Breast epithelium (tissue), 3 donors: ENCODE data around the gene QSER1.

Experiments used
- CTCF ChIP-seq, 3 donors: fragments of 450-650 bp; IDR thresholded peaks; one replicate each; pipeline ENCODE4 v1.5.1; 2016 to 2017; ENCODE audit warnings: antibody characterized with exemption in 3 of 3, mild to moderate bottlenecking in 3 of 3, moderate library complexity in 3 of 3
- POLR2A ChIP-seq: fragments of 450-650 bp; IDR thresholded peaks from one replicate; pipeline ENCODE4 v1.6.1; 2016; ENCODE audit warnings: antibody characterized with exemption, mild to moderate bottlenecking, moderate library complexity

GRCh38 chr11:32987851-32988250, 95.2 kb downstream of the QSER1 start:
- no peak for TF ChIP-seq CTCF (IDR thresholded peaks at IDR 0.05)
- TF ChIP-seq POLR2A = no peak
